ENCODE measurements around the gene ZNF14. TPM values are rescaled to one million over a fixed set of nuclear protein-coding genes. Genes with fewer than 3 reads are reported as not detected.

The ZNF14 gene
- total and polyA plus RNA-seq, 12 donors = 1.8 to 6.6 (median 3.8) TPM

GRCh38 chr19:19758164-19758563 lies 25.3 kb upstream of the ZNF14 start:
- Histone ChIP-seq H3K9me3 (no peaks in the 10 kb centered on the region), H3K27me3 (no peaks in the 10 kb centered on the region), H3K4me3 (no peak overlapping the region), H3K36me3 (peaks cover 0 to 9% (median 0%) of the 10 kb centered on the region in 9 donors), H3K27ac (no peak overlapping the region), H3K4me1 (no peaks in the 10 kb centered on the region)
- no peak for TF ChIP-seq CTCF (IDR thresholded peaks at IDR 0.05)
- intact Hi-C loops (cut with DNase I) = no loop called here
- ATAC-seq (no peak), DNase-seq (no peak)
- 89 to 90% methylated on average over 4 of the region's 4 CpGs for WGBS, 2 donors

GRCh38 chr19:19752760-19753403 lies 20.0 kb upstream of the ZNF14 start:
- no peak overlapping the region for H3K4me3 ChIP-seq
- H3K9me3 ChIP-seq = no peaks in the 10 kb centered on the region
- H3K36me3 ChIP-seq = no peaks in the 10 kb centered on the region
- WGBS, 2 donors = 94 to 95% methylated on average over 11 of the region's 11 CpGs
- intact Hi-C loops (cut with DNase I) = no loop called here
- ATAC-seq = no peak
- H3K4me1 ChIP-seq = no peaks in the 10 kb centered on the region
- H3K27ac ChIP-seq = no peak overlapping the region
- no peaks in the 10 kb centered on the region for H3K27me3 ChIP-seq
- DNase-seq = no peak
- TF ChIP-seq CTCF (IDR thresholded peaks at IDR 0.05) = no peak

GRCh38 chr19:19751846-19752245 lies 18.9 kb upstream of the ZNF14 start:
- TF ChIP-seq CTCF (IDR thresholded peaks at IDR 0.05) = no peak
- Histone ChIP-seq H3K4me1 (no peaks in the 10 kb centered on the region), H3K27ac (no peak overlapping the region), H3K27me3 (no peaks in the 10 kb centered on the region), H3K4me3 (no peak overlapping the region), H3K9me3 (no peaks in the 10 kb centered on the region), H3K36me3 (no peaks in the 10 kb centered on the region)
- intact Hi-C loops (cut with DNase I) = no loop called here
- WGBS, 2 donors = 86 to 89% methylated on average over 12 of the region's 12 CpGs
- DNase-seq = no peak
- ATAC-seq = no peak

GRCh38 chr19:19750842-19751790 lies 18.2 kb upstream of the ZNF14 start:
- WGBS, 2 donors = 86 to 90% methylated on average over 40 of the region's 40 CpGs
- TF ChIP-seq CTCF (IDR thresholded peaks at IDR 0.05) = no peak
- intact Hi-C loops (cut with DNase I) = no loop called here

More at GRCh38 chr19:19750842-19751790, 18.2 kb upstream of the ZNF14 start:
- Histone ChIP-seq H3K36me3 (no peaks in the 10 kb centered on the region), H3K9me3 (no peaks in the 10 kb centered on the region), H3K27me3 (no peaks in the 10 kb centered on the region), H3K27ac (no peak overlapping the region), H3K4me1 (no peaks in the 10 kb centered on the region), H3K4me3 (no peak overlapping the region)
- ATAC-seq = no peak
- no peak for DNase-seq
